IPS-18c (cell line): ENCODE results near the gene IL1RAPL2.

ENCODE experiments used
- H3K4me3 ChIP-seq: 2 replicates; pipeline ENCODE4 v1.7.0; 2013; ENCODE audit warnings: low read depth, mild to moderate bottlenecking, low read length, moderate library complexity; ENCODE audit not compliant: insufficient read depth
- H3K9me3 ChIP-seq: one replicate; pipeline ENCODE4 v1.6.1; 2013; ENCODE audit warnings: mild to moderate bottlenecking, low read length, moderate library complexity; ENCODE audit not compliant: control insufficient read depth, insufficient read depth

The IL1RAPL2 gene

DNA sequence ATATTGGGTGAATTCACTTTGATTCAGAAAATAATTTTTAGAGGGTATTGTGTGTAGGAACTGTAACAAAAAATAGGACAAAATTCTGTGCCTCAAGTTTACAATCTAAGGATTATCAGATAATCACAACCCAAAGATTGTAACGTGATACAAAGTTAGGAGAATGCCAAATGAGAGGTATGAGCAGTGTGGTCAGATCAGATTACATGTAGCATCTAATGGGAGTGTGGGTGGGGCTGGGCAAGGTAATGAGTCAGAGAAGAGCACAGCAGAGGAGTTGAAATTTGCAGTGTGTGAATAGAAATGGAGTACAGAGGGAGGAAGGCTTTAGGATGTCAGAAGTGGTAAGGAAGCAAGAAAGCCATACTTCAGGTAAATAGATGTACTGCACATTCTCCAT is 757.9 kb downstream of the IL1RAPL2 start:
- H3K4me3 ChIP-seq = no peak overlapping the region
- H3K9me3 ChIP-seq = no peaks in the 10 kb centered on the region

GRCh38 chrX:105328773-105329172 is 762.8 kb downstream of the IL1RAPL2 start:
- Histone ChIP-seq H3K4me3 (no peak overlapping the region), H3K9me3 (no peaks in the 10 kb centered on the region)

- no peaks in the 10 kb centered on the region for H3K9me3 ChIP-seq
Measured at GRCh38 chrX:105331244-105331643, 765.2 kb downstream of the IL1RAPL2 start.

GRCh38 chrX:105347373-105347772 is 781.4 kb downstream of the IL1RAPL2 start:
- H3K9me3 ChIP-seq = no peaks in the 10 kb centered on the region
- no peak overlapping the region for H3K4me3 ChIP-seq

More at GRCh38 chrX:105331244-105331643, 765.2 kb downstream of the IL1RAPL2 start:
- no peak overlapping the region for H3K4me3 ChIP-seq

DNA sequence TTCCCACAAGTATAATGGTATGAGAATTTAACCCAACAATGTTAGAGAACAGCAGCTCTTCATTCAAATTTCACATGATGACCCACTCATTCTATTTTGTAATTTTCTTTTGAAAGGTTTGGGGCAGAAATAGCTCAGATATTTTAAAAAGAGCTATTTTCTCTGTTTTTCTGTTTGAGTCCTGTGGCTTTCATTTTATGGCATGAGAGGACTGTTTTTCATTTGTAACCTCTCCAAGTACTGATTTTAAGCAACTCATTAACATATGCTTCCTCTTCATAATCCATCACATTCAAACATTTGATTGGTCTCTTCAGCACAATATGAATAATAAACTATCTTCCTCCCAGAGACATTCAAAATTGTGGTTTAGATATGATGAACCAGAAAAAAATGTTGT is 783.5 kb downstream of the IL1RAPL2 start:
- H3K9me3 ChIP-seq = no peaks in the 10 kb centered on the region
- H3K4me3 ChIP-seq = no peak overlapping the region

GRCh38 chrX:105375816-105376215 is 809.8 kb downstream of the IL1RAPL2 start:
- H3K4me3 ChIP-seq = no peak overlapping the region
- H3K9me3 ChIP-seq = no peaks in the 10 kb centered on the region

GRCh38 chrX:105424729-105425128 is 858.7 kb downstream of the IL1RAPL2 start:
- Histone ChIP-seq H3K4me3 (no peak overlapping the region), H3K9me3 (peaks cover 4% of the 10 kb centered on the region)

DNA sequence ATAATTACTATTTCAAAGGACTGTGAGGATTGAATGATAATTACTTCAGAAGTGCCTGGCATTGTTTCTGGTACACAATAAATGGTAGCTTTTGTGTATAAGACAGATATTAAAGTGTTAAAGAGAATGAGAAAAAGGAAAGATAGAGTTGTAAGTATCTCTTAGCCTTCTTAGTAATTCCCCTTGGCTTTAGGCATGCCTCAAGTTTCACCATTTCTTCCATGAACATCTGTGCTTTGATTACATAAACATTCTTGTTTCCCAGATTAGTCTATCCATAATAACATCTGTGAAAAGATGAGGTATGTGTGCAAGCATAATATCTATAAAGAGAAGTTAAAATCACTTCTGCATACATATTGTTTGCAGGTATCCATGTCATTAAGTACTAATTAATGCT is 885.4 kb downstream of the IL1RAPL2 start:
- H3K4me3 ChIP-seq = no peak overlapping the region

GRCh38 chrX:105458846-105459245 is 892.8 kb downstream of the IL1RAPL2 start:
- Histone ChIP-seq H3K4me3 (no peak overlapping the region), H3K9me3 (no peaks in the 10 kb centered on the region)

More for the DNA sequence above, 885.4 kb downstream of the IL1RAPL2 start:
- no peaks in the 10 kb centered on the region for H3K9me3 ChIP-seq

- H3K9me3 ChIP-seq = no peaks in the 10 kb centered on the region
- H3K4me3 ChIP-seq = no peak overlapping the region
Measured at GRCh38 chrX:105460376-105460775, 894.4 kb downstream of the IL1RAPL2 start.

DNA sequence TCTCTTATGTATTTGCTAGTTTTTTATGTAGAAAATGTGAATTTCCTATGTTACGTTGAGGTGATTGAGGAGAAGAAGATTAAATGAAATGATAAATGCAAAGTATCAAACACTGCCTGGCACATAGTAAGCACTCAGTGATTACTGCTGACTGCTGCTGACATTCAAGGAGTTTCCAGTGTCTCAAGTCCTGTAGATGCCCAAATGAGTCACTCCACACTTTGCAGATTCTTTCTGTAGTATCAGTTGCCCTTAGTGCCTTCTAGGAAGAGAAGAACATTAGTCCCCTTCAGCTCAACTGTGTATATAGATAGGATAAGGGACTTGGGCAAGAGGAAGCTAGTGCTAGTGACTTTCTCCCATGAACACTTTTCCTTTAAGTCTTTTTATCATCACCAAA is 895.0 kb downstream of the IL1RAPL2 start:
- Histone ChIP-seq H3K4me3 (no peak overlapping the region), H3K9me3 (no peaks in the 10 kb centered on the region)

- H3K9me3 ChIP-seq = no peaks in the 10 kb centered on the region
- no peak overlapping the region for H3K4me3 ChIP-seq
Measured at GRCh38 chrX:105462186-105462585, 896.2 kb downstream of the IL1RAPL2 start.

- Histone ChIP-seq H3K9me3 (no peaks in the 10 kb centered on the region), H3K4me3 (no peak overlapping the region)
Measured at GRCh38 chrX:105463473-105463872, 897.5 kb downstream of the IL1RAPL2 start.

GRCh38 chrX:105464618-105465017 is 898.6 kb downstream of the IL1RAPL2 start:
- Histone ChIP-seq H3K9me3 (no peaks in the 10 kb centered on the region), H3K4me3 (no peak overlapping the region)

DNA sequence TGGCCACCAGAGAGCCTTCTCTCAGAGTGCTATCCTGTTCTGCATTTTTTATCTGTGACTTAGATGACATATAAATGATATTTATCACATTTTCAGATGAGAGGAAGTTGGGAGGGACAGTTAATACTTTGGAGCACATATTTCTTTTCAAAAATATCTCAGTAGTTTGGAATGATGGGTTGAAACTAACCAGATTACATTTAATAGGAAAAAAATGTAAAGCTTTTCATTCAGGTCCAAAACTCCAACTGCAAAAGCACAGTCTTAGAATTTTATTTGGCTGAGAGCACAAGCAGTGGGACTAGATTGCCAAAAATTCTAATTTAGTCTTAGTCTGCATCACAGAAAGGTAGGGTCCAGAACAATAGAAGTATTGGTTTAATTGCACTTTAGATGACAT is 902.7 kb downstream of the IL1RAPL2 start:
- no peaks in the 10 kb centered on the region for H3K9me3 ChIP-seq
- H3K4me3 ChIP-seq = no peak overlapping the region

GRCh38 chrX:105471597-105471996 is 905.6 kb downstream of the IL1RAPL2 start:
- H3K9me3 ChIP-seq = no peaks in the 10 kb centered on the region
- H3K4me3 ChIP-seq = no peak overlapping the region

DNA sequence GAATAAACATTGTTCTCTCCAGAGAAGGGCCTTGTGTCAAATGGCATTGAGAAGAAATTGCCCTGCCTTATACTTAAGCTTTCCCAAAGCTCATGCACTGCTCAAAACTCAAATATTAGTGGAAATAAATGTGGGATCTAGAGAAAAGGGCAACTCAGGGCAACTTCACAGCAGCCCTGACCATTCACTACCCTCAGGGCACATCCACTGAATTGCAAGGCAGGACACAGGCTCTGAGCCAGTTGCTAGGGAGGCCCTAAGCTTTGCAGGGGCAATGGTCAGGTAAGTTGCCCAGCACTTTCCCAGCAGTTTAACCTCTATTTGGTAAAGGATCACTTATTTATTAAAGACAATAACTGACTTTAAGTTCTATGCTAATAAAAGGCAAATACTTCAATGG is 909.8 kb downstream of the IL1RAPL2 start:
- H3K4me3 ChIP-seq = no peak overlapping the region

DNA sequence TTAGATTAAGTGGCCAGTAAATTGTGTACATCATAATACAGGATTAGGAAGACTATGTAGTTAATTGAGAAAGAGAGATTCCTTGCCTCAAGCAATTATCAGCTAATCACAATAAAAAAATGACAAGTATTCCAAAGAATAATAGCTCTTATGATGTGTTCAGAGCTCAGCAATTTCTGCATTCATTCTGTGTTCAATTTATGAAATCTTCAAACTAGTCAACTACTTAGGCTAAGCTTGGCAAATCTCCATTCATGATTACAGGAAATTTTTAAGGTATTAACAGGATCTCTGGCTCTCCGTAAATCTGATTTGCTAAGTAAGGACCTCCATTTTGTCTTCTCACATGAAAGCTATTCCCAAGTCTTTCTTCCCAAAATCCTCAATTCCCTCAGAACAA is 911.4 kb downstream of the IL1RAPL2 start:
- H3K9me3 ChIP-seq = no peaks in the 10 kb centered on the region
- H3K4me3 ChIP-seq = no peak overlapping the region

More for the DNA sequence above, 909.8 kb downstream of the IL1RAPL2 start:
- no peaks in the 10 kb centered on the region for H3K9me3 ChIP-seq

GRCh38 chrX:105480646-105481310 is 914.8 kb downstream of the IL1RAPL2 start:
- no peaks in the 10 kb centered on the region for H3K9me3 ChIP-seq
- H3K4me3 ChIP-seq = no peak overlapping the region
